ENCODE data around the gene GET4.

GRCh38 chr7:867001-867405 lies 9.4 kb upstream of the GET4 start:
- TF ChIP-seq, protein P1, sequence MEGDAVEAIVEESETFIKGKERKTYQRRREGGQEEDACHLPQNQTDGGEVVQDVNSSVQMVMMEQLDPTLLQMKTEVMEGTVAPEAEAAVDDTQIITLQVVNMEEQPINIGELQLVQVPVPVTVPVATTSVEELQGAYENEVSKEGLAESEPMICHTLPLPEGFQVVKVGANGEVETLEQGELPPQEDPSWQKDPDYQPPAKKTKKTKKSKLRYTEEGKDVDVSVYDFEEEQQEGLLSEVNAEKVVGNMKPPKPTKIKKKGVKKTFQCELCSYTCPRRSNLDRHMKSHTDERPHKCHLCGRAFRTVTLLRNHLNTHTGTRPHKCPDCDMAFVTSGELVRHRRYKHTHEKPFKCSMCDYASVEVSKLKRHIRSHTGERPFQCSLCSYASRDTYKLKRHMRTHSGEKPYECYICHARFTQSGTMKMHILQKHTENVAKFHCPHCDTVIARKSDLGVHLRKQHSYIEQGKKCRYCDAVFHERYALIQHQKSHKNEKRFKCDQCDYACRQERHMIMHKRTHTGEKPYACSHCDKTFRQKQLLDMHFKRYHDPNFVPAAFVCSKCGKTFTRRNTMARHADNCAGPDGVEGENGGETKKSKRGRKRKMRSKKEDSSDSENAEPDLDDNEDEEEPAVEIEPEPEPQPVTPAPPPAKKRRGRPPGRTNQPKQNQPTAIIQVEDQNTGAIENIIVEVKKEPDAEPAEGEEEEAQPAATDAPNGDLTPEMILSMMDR (IDR thresholded peaks at IDR 0.05 in 4 of 5, conservative IDR thresholded peaks at IDR 0.05 in 1 of 5): no peak
- no peak for TF ChIP-seq POLR2A (IDR thresholded peaks at IDR 0.05)
